Activated T-helper 1 cell treated with anti-CD3 and anti-CD28 coated beads, Interleukin-12 subunit alpha, Interleukin-12 subunit beta, Interleukin-2, Interleukin-4 antibody, amounts not matched to agents 30 ng/mL and 10 ng/mL and 1 ng/mL, durations not matched to agents 14 hours and 24 hours and 36 hours (primary cell): ENCODE data around the gene SDCCAG8. TPM values are rescaled to one million over a fixed set of nuclear protein-coding genes. Genes with fewer than 3 reads are reported as not detected.

Experiments
- DNase-seq: peaks from one replicate; pipeline ENCODE4 v3.0.0; 2021; ENCODE audit warnings: low spot score
- H3K27ac Mint-ChIP-seq: one replicate; pipeline ENCODE4 v1.8.0; 2021; ENCODE audit warnings: mild to moderate bottlenecking, mixed read lengths
- H3K27me3 Mint-ChIP-seq: one replicate; pipeline ENCODE4 v1.8.0; 2022; ENCODE audit warnings: mild to moderate bottlenecking, moderate library complexity, mixed read lengths; ENCODE audit not compliant: insufficient read depth
- H3K36me3 Mint-ChIP-seq: one replicate; pipeline ENCODE4 v1.8.0; 2021; ENCODE audit warnings: low read depth, mixed read lengths
- H3K4me1 Mint-ChIP-seq: one replicate; pipeline ENCODE4 v1.8.0; 2021; ENCODE audit warnings: low read depth, mixed read lengths
- H3K4me3 Mint-ChIP-seq: one replicate; pipeline ENCODE4 v1.8.0; 2021; ENCODE audit warnings: mild to moderate bottlenecking, moderate library complexity, mixed read lengths
- H3K9me3 Mint-ChIP-seq: one replicate; pipeline ENCODE4 v1.8.0; 2021; ENCODE audit warnings: mixed read lengths
- intact Hi-C: fragments of 100-400 bp; cut with micrococcal nuclease; formaldehyde crosslinking; loops from one replicate; pipeline ENCODE4 v1.15.1; 2024
- total RNA-seq: library from RNA; stranded (reverse); gene quantifications from 2 replicates; pipeline ENCODE4 v1.2.3, GENCODE V29; 2022

Gene SDCCAG8
- total RNA-seq, 1 donor from 2014 or later, result 17.6 TPM

GRCh38 chr1:243294723-243295121 is 38.9 kb downstream of the SDCCAG8 start:
- H3K27ac Mint-ChIP-seq, result no peak overlapping the region

GRCh38 chr1:243299069-243299468 is 43.2 kb downstream of the SDCCAG8 start:
- intact Hi-C loops, result no loop called here
- DNase-seq, result no peak
- no peak overlapping the region for H3K27ac Mint-ChIP-seq
- H3K27me3 Mint-ChIP-seq, result no peaks in the 10 kb centered on the region
- H3K4me3 Mint-ChIP-seq, result no peak overlapping the region
- H3K9me3 Mint-ChIP-seq, result peaks cover 28% of the 10 kb centered on the region
- H3K36me3 Mint-ChIP-seq, result peaks cover 32% of the 10 kb centered on the region
- H3K4me1 Mint-ChIP-seq, result no peaks in the 10 kb centered on the region

More at GRCh38 chr1:243294723-243295121, 38.9 kb downstream of the SDCCAG8 start:
- no peaks in the 10 kb centered on the region for H3K4me1 Mint-ChIP-seq
- peaks cover 30% of the 10 kb centered on the region for H3K9me3 Mint-ChIP-seq
- no peaks in the 10 kb centered on the region for H3K27me3 Mint-ChIP-seq
- peaks cover 41% of the 10 kb centered on the region for H3K36me3 Mint-ChIP-seq
- H3K4me3 Mint-ChIP-seq, result no peak overlapping the region
- intact Hi-C loops, result no loop called here
- no peak for DNase-seq

- H3K27ac Mint-ChIP-seq, result no peak overlapping the region
- H3K36me3 Mint-ChIP-seq, result peaks cover 25% of the 10 kb centered on the region
- DNase-seq, result no peak
- H3K27me3 Mint-ChIP-seq, result no peaks in the 10 kb centered on the region
- H3K9me3 Mint-ChIP-seq, result peaks cover 21% of the 10 kb centered on the region
- H3K4me3 Mint-ChIP-seq, result no peak overlapping the region
- no peaks in the 10 kb centered on the region for H3K4me1 Mint-ChIP-seq
- intact Hi-C loops, result no loop called here
These were observed 45.2 kb downstream of the SDCCAG8 start for GRCh38 chr1:243301059-243301458.

- Mint-ChIP-seq H3K4me3 (no peak overlapping the region), H3K27me3 (no peaks in the 10 kb centered on the region), H3K9me3 (no peaks in the 10 kb centered on the region), H3K36me3 (peaks cover 9% of the 10 kb centered on the region), H3K27ac (no peak overlapping the region), H3K4me1 (peaks cover 13% of the 10 kb centered on the region)
- no peak for DNase-seq
- intact Hi-C loops, result no loop called here
These were observed 56.0 kb downstream of the SDCCAG8 start for GRCh38 chr1:243311809-243312208.

DNA sequence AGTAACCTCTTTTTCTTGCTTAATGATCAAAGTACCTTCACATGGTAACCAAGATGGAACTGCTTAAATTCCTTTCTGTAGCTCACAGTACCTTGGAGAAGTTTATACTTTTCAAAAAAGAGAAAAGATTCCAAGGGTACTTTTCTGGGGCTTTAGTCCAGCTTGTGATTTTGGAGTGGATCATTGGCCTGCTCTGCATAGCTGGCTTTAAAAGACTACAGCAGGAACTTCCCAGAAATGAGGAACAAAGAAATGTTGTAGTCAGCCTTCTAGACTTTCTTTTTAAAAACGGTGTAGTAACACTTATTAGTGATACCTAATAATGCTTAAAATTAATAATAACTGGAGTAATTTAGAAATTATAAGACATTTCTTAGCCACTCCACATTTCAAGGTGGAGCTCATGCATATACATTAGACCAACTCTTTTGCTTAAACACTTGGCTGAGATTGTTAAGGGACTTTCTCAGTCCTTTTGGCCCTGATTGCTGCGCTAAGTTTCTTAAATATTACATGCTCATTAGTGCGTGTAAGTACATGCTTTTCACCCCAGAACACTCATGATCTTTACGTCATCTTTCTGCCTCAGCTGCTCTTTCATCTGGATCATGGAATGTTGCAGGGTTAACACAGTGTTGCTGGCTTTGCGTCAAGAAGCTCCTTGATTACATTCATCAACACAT is 57.3 kb downstream of the SDCCAG8 start:
- Mint-ChIP-seq H3K9me3 (no peaks in the 10 kb centered on the region), H3K27me3 (no peaks in the 10 kb centered on the region), H3K4me3 (no peak overlapping the region), H3K4me1 (peaks cover 13% of the 10 kb centered on the region), H3K27ac (no peak overlapping the region), H3K36me3 (peaks cover 8% of the 10 kb centered on the region)
- DNase-seq, result no peak
- intact Hi-C loops, result no loop called here

GRCh38 chr1:243313635-243314536 is 58.0 kb downstream of the SDCCAG8 start:
- Mint-ChIP-seq H3K36me3 (peaks cover 9% of the 10 kb centered on the region), H3K9me3 (no peaks in the 10 kb centered on the region), H3K27me3 (no peaks in the 10 kb centered on the region), H3K27ac (no peak overlapping the region), H3K4me1 (peaks cover 13% of the 10 kb centered on the region), H3K4me3 (no peak overlapping the region)
- no peak for DNase-seq
- intact Hi-C loops, result no loop called here

GRCh38 chr1:243315455-243315854 is 59.6 kb downstream of the SDCCAG8 start:
- no peak overlapping the region for H3K4me3 Mint-ChIP-seq
- H3K9me3 Mint-ChIP-seq, result no peaks in the 10 kb centered on the region

DNA sequence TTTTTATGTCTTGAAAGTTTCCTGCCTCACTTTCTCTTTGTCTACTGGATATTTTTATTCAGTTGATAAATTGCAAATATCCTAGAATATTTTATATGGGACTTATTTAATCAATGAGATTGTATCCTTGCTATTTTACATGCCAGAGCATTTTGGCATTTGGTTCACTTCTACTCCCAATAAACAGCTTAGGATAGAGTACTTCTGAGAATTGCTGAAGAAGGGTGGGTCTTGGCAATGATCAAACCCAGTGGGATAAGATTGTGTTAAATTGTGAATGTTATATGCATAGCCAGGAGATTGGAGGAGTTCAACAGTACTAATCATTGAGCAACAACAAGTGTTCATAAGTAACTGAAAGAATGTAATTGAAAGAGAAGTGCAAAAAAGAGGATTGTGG is 60.1 kb downstream of the SDCCAG8 start:
- no peak overlapping the region for H3K27ac Mint-ChIP-seq
- H3K36me3 Mint-ChIP-seq, result peaks cover 9% of the 10 kb centered on the region
- peaks cover 13% of the 10 kb centered on the region for H3K4me1 Mint-ChIP-seq
- no peaks in the 10 kb centered on the region for H3K9me3 Mint-ChIP-seq
- intact Hi-C loops, result no loop called here
- H3K4me3 Mint-ChIP-seq, result no peak overlapping the region
- no peaks in the 10 kb centered on the region for H3K27me3 Mint-ChIP-seq
- DNase-seq, result no peak

More at GRCh38 chr1:243315455-243315854, 59.6 kb downstream of the SDCCAG8 start:
- intact Hi-C loops, result no loop called here
- no peak overlapping the region for H3K27ac Mint-ChIP-seq
- H3K4me1 Mint-ChIP-seq, result peaks cover 13% of the 10 kb centered on the region
- peaks cover 9% of the 10 kb centered on the region for H3K36me3 Mint-ChIP-seq
- H3K27me3 Mint-ChIP-seq, result no peaks in the 10 kb centered on the region
- no peak for DNase-seq

DNA sequence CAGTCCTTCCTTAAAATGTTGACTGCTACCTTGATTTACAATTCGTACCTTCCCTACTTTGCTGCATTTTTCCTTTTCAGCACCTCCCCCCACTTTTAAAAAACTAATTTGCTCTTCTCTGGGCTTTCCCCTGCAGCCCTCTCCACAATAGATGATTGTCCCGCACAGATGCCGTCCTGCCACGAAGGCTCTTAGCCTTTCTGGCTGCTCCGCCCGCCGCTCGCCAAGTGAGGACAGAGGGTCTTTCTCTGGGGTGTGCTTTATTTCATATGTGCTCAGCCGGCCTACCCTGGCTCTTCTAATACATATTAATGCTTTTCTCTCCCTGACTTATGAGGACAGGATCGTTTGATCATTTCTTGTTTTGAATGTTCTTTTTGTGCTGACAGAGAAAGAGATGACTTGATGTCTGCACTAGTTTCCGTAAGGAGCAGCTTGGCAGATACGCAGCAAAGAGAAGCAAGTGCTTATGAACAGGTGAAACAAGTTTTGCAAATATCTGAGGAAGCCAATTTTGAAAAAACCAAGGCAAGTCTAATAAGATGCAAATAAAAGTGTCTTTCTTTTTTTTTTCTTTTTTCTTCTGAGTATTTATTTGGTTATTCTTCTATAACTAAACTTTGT is 60.6 kb downstream of the SDCCAG8 start:
- no peak overlapping the region for H3K27ac Mint-ChIP-seq
- intact Hi-C loops, result no loop called here
- peaks cover 13% of the 10 kb centered on the region for H3K4me1 Mint-ChIP-seq
- no peak overlapping the region for H3K4me3 Mint-ChIP-seq
- H3K27me3 Mint-ChIP-seq, result no peaks in the 10 kb centered on the region
- H3K36me3 Mint-ChIP-seq, result peaks cover 9% of the 10 kb centered on the region
- no peaks in the 10 kb centered on the region for H3K9me3 Mint-ChIP-seq
- no peak for DNase-seq

- no peaks in the 10 kb centered on the region for H3K27me3 Mint-ChIP-seq
- H3K4me3 Mint-ChIP-seq, result no peak overlapping the region
- no peak overlapping the region for H3K27ac Mint-ChIP-seq
- intact Hi-C loops, result loop anchor here (10.0 kb wide), 2 partner anchors 1305 to 1425 kb away; no protein-coding TSS in a partner anchor
- peaks cover 7% of the 10 kb centered on the region for H3K36me3 Mint-ChIP-seq
- H3K4me1 Mint-ChIP-seq, result peaks cover 4% of the 10 kb centered on the region
- no peaks in the 10 kb centered on the region for H3K9me3 Mint-ChIP-seq
- DNase-seq, result no peak
These were observed 64.4 kb downstream of the SDCCAG8 start for GRCh38 chr1:243320224-243320623.

GRCh38 chr1:243322326-243322725 is 66.5 kb downstream of the SDCCAG8 start:
- H3K9me3 Mint-ChIP-seq, result no peaks in the 10 kb centered on the region
- intact Hi-C loops, result loop anchor here (10.0 kb wide), 2 partner anchors 1308 to 1428 kb away; no protein-coding TSS in a partner anchor
- H3K36me3 Mint-ChIP-seq, result peaks cover 4% of the 10 kb centered on the region
- no peaks in the 10 kb centered on the region for H3K27me3 Mint-ChIP-seq
- H3K27ac Mint-ChIP-seq, result no peak overlapping the region
- no peak for DNase-seq
- H3K4me3 Mint-ChIP-seq, result no peak overlapping the region
- H3K4me1 Mint-ChIP-seq, result no peaks in the 10 kb centered on the region

DNA sequence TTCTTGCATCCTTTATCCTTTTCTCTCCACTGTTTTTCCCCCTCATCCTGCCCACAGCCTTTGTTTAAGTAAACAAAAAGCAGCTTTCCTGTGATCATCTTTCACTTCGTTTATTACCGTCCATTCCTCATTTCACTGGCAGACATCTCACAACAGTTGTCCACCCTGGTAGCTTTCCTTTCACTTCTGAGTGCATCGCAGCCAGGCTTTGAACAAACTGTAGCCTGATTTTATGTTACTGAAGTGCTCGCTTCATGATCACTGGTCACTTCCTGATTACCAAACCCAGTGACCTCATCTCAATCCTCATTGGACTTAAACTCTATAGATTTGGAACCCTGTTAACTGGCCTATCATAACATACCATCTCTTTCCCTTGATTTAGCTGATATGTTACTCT is 67.7 kb downstream of the SDCCAG8 start:
- H3K36me3 Mint-ChIP-seq, result peaks cover 2% of the 10 kb centered on the region
- no peaks in the 10 kb centered on the region for H3K9me3 Mint-ChIP-seq
- H3K4me1 Mint-ChIP-seq, result no peaks in the 10 kb centered on the region
- intact Hi-C loops, result loop anchor here (10.0 kb wide), 2 partner anchors 1309 to 1429 kb away; no protein-coding TSS in a partner anchor
- H3K27ac Mint-ChIP-seq, result no peak overlapping the region
- DNase-seq, result no peak
- no peak overlapping the region for H3K4me3 Mint-ChIP-seq
- H3K27me3 Mint-ChIP-seq, result no peaks in the 10 kb centered on the region
